IMR-90 (cell line): ENCODE results near the gene SLC44A2. TPM values are rescaled to one million over a fixed set of nuclear protein-coding genes. Genes with fewer than 3 reads are reported as not detected.

Source experiments
- ATAC-seq: fragments of 200-7000 bp; cut with Tn5 transposase; 2 replicates; pipeline ENCODE4 v1.9.1; 2020; ENCODE audit warnings: low read depth, mild to moderate bottlenecking, moderate library complexity
- BruUV-seq: library from RNA; stranded (reverse); fragments of 400-500 nt; replicated peaks from 2 replicates; lab custom pipeline; 2021; lab: Mats Ljungman, UMichigan
- CTCF ChIA-PET: fragments of 300-600 bp; formaldehyde crosslinking; extraction: SDS; loops from one replicate; lab custom pipeline; 2021; ENCODE audit warnings: antibody characterized with exemption; lab: Yijun Ruan, JAX
- POLR2A ChIA-PET: fragments of 300-600 bp; sonication (Branson Sonifier 250); formaldehyde crosslinking; loops from one replicate; lab custom pipeline; 2022; ENCODE audit warnings: antibody characterized with exemption; ENCODE audit not compliant: unreplicated experiment; lab: Charles Lee
- DNase-seq: peaks from one replicate; pipeline ENCODE4 v3.0.0; 2013
- H2AFZ ChIP-seq: replicated peaks from 2 replicates; pipeline ENCODE3; 2013; ENCODE audit warnings: low read length, mild to moderate bottlenecking; ENCODE audit not compliant: poor library complexity
- H2AK5ac ChIP-seq: 2 replicates; pipeline ENCODE4 v1.6.1; 2013; ENCODE audit warnings: low read depth, low read length, inconsistent platforms
- H2AK9ac ChIP-seq: replicated peaks from 2 replicates; pipeline ENCODE3; 2013; ENCODE audit warnings: mild to moderate bottlenecking, low read depth, low read length, moderate library complexity; ENCODE audit not compliant: poor library complexity
- H2BK120ac ChIP-seq: 2 replicates; pipeline ENCODE4 v1.6.1; 2013; ENCODE audit warnings: low read depth, low read length, inconsistent platforms
- H2BK15ac ChIP-seq: 3 replicates; pipeline ENCODE4 v1.6.1; 2013; ENCODE audit warnings: low read depth, low read length, inconsistent platforms
- H2BK20ac ChIP-seq: 2 replicates; pipeline ENCODE4 v1.6.1; 2013; ENCODE audit warnings: low read depth, mild to moderate bottlenecking, inconsistent platforms, low read length, moderate library complexity
- H2BK5ac ChIP-seq: 2 replicates; pipeline ENCODE4 v1.6.1; 2013; ENCODE audit warnings: mild to moderate bottlenecking, low read depth, low read length, inconsistent platforms; ENCODE audit not compliant: poor library complexity, severe bottlenecking
- H3K14ac ChIP-seq: replicated peaks from 2 replicates; pipeline ENCODE4 v1.6.1; 2013; ENCODE audit warnings: low read depth, low read length, inconsistent platforms
- H3K18ac ChIP-seq: 2 replicates; pipeline ENCODE4 v1.6.1; 2013; ENCODE audit warnings: low read depth, low read length, control low read depth
- H3K23ac ChIP-seq: 2 replicates; pipeline ENCODE4 v1.6.1; 2013; ENCODE audit warnings: low read depth, low read length, inconsistent platforms
- H3K27ac ChIP-seq: 2 replicates; pipeline ENCODE4 v1.5.1; 2013; ENCODE audit warnings: mild to moderate bottlenecking, control low read depth, low read length; ENCODE audit not compliant: insufficient read depth
- H3K27me3 ChIP-seq: 2 replicates; pipeline ENCODE4 v1.6.1; 2013; ENCODE audit warnings: low read length; ENCODE audit not compliant: control insufficient read depth, insufficient read depth
- H3K36me3 ChIP-seq: 2 replicates; pipeline ENCODE4 v1.6.1; 2013; ENCODE audit warnings: low read length, mixed read lengths; ENCODE audit not compliant: control insufficient read depth, insufficient read depth
- H3K4ac ChIP-seq: 2 replicates; pipeline ENCODE4 v1.6.1; 2013; ENCODE audit warnings: low read depth, low read length, inconsistent platforms
- H3K4me1 ChIP-seq: 2 replicates; pipeline ENCODE4 v1.6.1; 2013; ENCODE audit warnings: low read length, mixed read lengths; ENCODE audit not compliant: control insufficient read depth, insufficient read depth
- H3K4me2 ChIP-seq: 2 replicates; pipeline ENCODE4 v1.6.1; 2013; ENCODE audit warnings: low read depth, mild to moderate bottlenecking, control low read depth, low read length, moderate library complexity
- H3K4me3 ChIP-seq: 2 replicates; pipeline ENCODE4 v1.5.1; 2013; ENCODE audit warnings: low read depth, mild to moderate bottlenecking, control low read depth, low read length, moderate library complexity; ENCODE audit not compliant: insufficient read depth
- H3K56ac ChIP-seq: 2 replicates; pipeline ENCODE4 v1.6.1; 2013; ENCODE audit warnings: low read length, inconsistent platforms; ENCODE audit not compliant: insufficient read depth; ENCODE audit errors: extremely low read depth
- H3K79me1 ChIP-seq, 2 experiments: 2 replicates each; pipeline ENCODE4 v1.6.1; 2013; ENCODE audit warnings: low read length in 2 of 2, inconsistent platforms in 1 of 2, low read depth in 1 of 2
- H3K9ac ChIP-seq: 2 replicates; pipeline ENCODE4 v1.6.1; 2013; ENCODE audit warnings: low read depth, low read length, control low read depth
- H3K9me1 ChIP-seq: 2 replicates; pipeline ENCODE4 v1.6.1; 2013; ENCODE audit warnings: low read length, inconsistent platforms; ENCODE audit not compliant: insufficient read depth
- H3K9me3 ChIP-seq: 2 replicates; pipeline ENCODE4 v1.6.1; 2013; ENCODE audit warnings: low read length; ENCODE audit not compliant: control insufficient read depth, insufficient read depth
- H4K20me1 ChIP-seq: 2 replicates; pipeline ENCODE4 v1.6.1; 2013; ENCODE audit warnings: low read length, inconsistent platforms; ENCODE audit not compliant: insufficient read depth
- H4K5ac ChIP-seq: 2 replicates; pipeline ENCODE4 v1.6.1; 2013; ENCODE audit warnings: mild to moderate bottlenecking, low read depth, low read length, control low read depth
- H4K8ac ChIP-seq, 2 experiments: 2 replicates each; pipeline ENCODE4 v1.6.1; 2013; ENCODE audit warnings: low read depth in 2 of 2, low read length in 2 of 2, control low read depth in 1 of 2, inconsistent platforms in 1 of 2
- H4K91ac ChIP-seq: 2 replicates; pipeline ENCODE4 v1.6.1; 2013; ENCODE audit warnings: low read depth, low read length, inconsistent platforms; ENCODE audit not compliant: insufficient read depth
- CEBPB ChIP-seq: IDR thresholded peaks from 2 replicates; pipeline ENCODE4 v1.6.1; 2012; ENCODE audit warnings: low read depth, low read length, improper control_type of control experiment
- MAZ ChIP-seq: IDR thresholded peaks from 2 replicates; pipeline ENCODE4 v1.6.1; 2012; ENCODE audit warnings: low read depth, mild to moderate bottlenecking, low read length, improper control_type of control experiment, moderate library complexity, borderline replicate concordance
- MXI1 ChIP-seq: IDR thresholded peaks from 2 replicates; pipeline ENCODE4 v1.6.1; 2012; ENCODE audit warnings: low read depth, mild to moderate bottlenecking, low read length, moderate library complexity, borderline replicate concordance
- NFE2L2 ChIP-seq: fragments of 150-350 bp; IDR thresholded peaks from 2 replicates; pipeline ENCODE4 v1.6.1; 2016; ENCODE audit warnings: low read depth, mild to moderate bottlenecking, low read length
- POLR2A ChIP-seq: IDR thresholded peaks from 2 replicates; pipeline ENCODE4 v1.6.1; 2012; ENCODE audit warnings: mild to moderate bottlenecking, low read depth, low read length
- RCOR1 ChIP-seq: IDR thresholded peaks from 2 replicates; pipeline ENCODE4 v1.6.1; 2012; ENCODE audit warnings: mild to moderate bottlenecking, low read length, improper control_type of control experiment; ENCODE audit not compliant: insufficient replicate concordance
- RFX5 ChIP-seq: IDR thresholded peaks from 2 replicates; pipeline ENCODE4 v1.8.0; 2012; ENCODE audit warnings: low read depth, mild to moderate bottlenecking, low read length, moderate library complexity
- SMC3 ChIP-seq: fragments of 150-350 bp; IDR thresholded peaks from 2 replicates; pipeline ENCODE4 v1.6.1; 2016; ENCODE audit warnings: low read depth, mild to moderate bottlenecking, antibody characterized with exemption, low read length, moderate library complexity
- WGBS, 2 experiments: methylation state at CpG; one replicate each; pipeline versions ENCODE4 v1.1.5 to v1.1.7; 2013; ENCODE audit warnings: missing lambda C conversion rate in 2 of 2; ENCODE audit not compliant: insufficient read length in 1 of 2; ENCODE audit errors: extremely low coverage in 2 of 2; 5-methylcytosine and 5-hydroxymethylcytosine counted together
- dilution Hi-C: fragments of 300-500 bp; cut with HindIII; formaldehyde crosslinking; loops from one replicate; pipeline ENCODE4 v1.14.3; 2018; ENCODE audit warnings: low sequenced_read_pairs; ENCODE audit not compliant: unreplicated experiment
- in situ Hi-C: fragments of 300-500 bp; cut with MboI; formaldehyde crosslinking; loops from 3 replicates; pipeline ENCODE4 v1.14.3; 2019; ENCODE audit warnings: low sequenced_read_pairs, inconsistent platforms, mixed read lengths
- intact Hi-C: fragments of 100-400 bp; cut with micrococcal nuclease; formaldehyde crosslinking; loops from 2 replicates; pipeline ENCODE4 v1.10.0; 2022
- polyA plus RNA-seq, 3 experiments: library from polyadenylated mRNA; depleted of rRNA; stranded (reverse); fragments of >200 nt; gene quantifications; 2 replicates each; pipeline ENCODE4 v1.2.3, GENCODE V29; 2012; ENCODE audit warnings: low replicate concordance in 1 of 3
- total RNA-seq: library from RNA; depleted of rRNA; stranded (reverse); fragments of >200 nt; gene quantifications from 2 replicates; pipeline ENCODE4 v1.2.3, GENCODE V29; 2012
- TF ChIP-seq, protein P1 (sequence below): fragments of 150-350 bp; IDR thresholded peaks from 2 replicates; pipeline ENCODE4 v1.6.1; 2017; ENCODE audit warnings: mild to moderate bottlenecking, antibody characterized with exemption, low read length, low read depth
- TF ChIP-seq, protein P2 (sequence below): fragments of 150-350 bp; IDR thresholded peaks from 2 replicates; pipeline ENCODE4 v1.6.1; 2016; ENCODE audit warnings: low read depth, mild to moderate bottlenecking, low read length, moderate library complexity, borderline replicate concordance

Gene SLC44A2
- total and polyA plus RNA-seq, 2 of the 4 experiments (the other 2 are of a cell fraction): 28.5 to 62.9 TPM

DNA sequence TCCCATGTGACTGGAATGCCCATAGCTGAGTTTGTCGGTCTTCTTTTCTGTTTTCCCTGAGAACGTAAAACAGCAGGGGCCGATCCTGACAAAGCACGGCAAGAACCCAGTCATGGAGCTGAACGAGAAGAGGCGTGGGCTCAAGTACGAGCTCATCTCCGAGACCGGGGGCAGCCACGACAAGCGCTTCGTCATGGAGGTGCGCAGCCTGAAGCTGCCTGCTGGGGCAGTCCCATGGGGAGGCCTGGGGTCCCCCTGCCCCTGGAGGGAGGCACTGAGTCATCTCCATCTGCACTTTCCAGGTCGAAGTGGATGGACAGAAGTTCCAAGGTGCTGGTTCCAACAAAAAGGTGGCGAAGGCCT, 57.7 kb downstream of the SLC44A2 start:
- no peak for TF ChIP-seq NFE2L2
- TF ChIP-seq SMC3: no peak
- TF ChIP-seq, protein P1, sequence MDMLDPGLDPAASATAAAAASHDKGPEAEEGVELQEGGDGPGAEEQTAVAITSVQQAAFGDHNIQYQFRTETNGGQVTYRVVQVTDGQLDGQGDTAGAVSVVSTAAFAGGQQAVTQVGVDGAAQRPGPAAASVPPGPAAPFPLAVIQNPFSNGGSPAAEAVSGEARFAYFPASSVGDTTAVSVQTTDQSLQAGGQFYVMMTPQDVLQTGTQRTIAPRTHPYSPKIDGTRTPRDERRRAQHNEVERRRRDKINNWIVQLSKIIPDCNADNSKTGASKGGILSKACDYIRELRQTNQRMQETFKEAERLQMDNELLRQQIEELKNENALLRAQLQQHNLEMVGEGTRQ: no peak
- no peak for TF ChIP-seq CEBPB
- no peak for TF ChIP-seq RFX5
- TF ChIP-seq RCOR1: no peak
- TF ChIP-seq, protein P2, sequence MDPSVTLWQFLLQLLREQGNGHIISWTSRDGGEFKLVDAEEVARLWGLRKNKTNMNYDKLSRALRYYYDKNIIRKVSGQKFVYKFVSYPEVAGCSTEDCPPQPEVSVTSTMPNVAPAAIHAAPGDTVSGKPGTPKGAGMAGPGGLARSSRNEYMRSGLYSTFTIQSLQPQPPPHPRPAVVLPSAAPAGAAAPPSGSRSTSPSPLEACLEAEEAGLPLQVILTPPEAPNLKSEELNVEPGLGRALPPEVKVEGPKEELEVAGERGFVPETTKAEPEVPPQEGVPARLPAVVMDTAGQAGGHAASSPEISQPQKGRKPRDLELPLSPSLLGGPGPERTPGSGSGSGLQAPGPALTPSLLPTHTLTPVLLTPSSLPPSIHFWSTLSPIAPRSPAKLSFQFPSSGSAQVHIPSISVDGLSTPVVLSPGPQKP: no peak
- no peak for TF ChIP-seq MXI1
- no peak for TF ChIP-seq MAZ
- no peak for TF ChIP-seq POLR2A
- Histone ChIP-seq H2BK5ac (no peak overlapping the region), H4K5ac (no peak overlapping the region), H3K4me3 (no peak overlapping the region), H4K20me1 (peaks cover 71% of the 10 kb centered on the region), H3K4ac (no peak overlapping the region), H2AK5ac (no peak overlapping the region), H2AFZ (no peak overlapping the region), H3K14ac (no peak overlapping the region), H3K56ac (no peak overlapping the region), H4K91ac (no peak overlapping the region), H3K79me1 (peaks cover 42 to 71% of the 10 kb centered on the region in 2 experiments), H3K9me1 (no peaks in the 10 kb centered on the region), H3K27ac (no peak overlapping the region), H2AK9ac (no peak overlapping the region), H3K36me3 (peaks cover 91% of the 10 kb centered on the region), H3K4me1 (no peaks in the 10 kb centered on the region), H3K18ac (no peak overlapping the region), H3K4me2 (no peak overlapping the region), H4K8ac (no peak overlapping the region), H3K9ac (no peak overlapping the region), H2BK15ac (no peak overlapping the region), H3K9me3 (no peaks in the 10 kb centered on the region), H2BK120ac (no peak overlapping the region), H2BK20ac (no peak overlapping the region), H3K27me3 (no peaks in the 10 kb centered on the region), H3K23ac (no peak overlapping the region)
- DNase-seq: no peak
- intact Hi-C loops (no loop called here), in situ Hi-C loops (no loop called here), dilution Hi-C loops (no loop called here)
- no peak for ATAC-seq
- 92% methylated on average over 10 of the region's 15 CpGs; no CpG with 5 or more reads in 1 of the 2 experiments for WGBS, 2 experiments
- POLR2A ChIA-PET: no interaction called here
- no TSS peak for BruUV-seq
- CTCF ChIA-PET: no interaction called here
